ENCODE results near the gene LGALS7B.

GRCh38 chr19:38786572-38787265 lies 2.3 kb upstream of the LGALS7B start:
- no peak for TF ChIP-seq EZH2 (IDR thresholded peaks at IDR 0.05; ENCODE audit: low read depth, unreplicated experiment)
- no peak for TF ChIP-seq CTCF (conservative IDR thresholded peaks at IDR 0.05; ENCODE audit: low read depth in 2 of 2)
- TF ChIP-seq, protein P1, sequence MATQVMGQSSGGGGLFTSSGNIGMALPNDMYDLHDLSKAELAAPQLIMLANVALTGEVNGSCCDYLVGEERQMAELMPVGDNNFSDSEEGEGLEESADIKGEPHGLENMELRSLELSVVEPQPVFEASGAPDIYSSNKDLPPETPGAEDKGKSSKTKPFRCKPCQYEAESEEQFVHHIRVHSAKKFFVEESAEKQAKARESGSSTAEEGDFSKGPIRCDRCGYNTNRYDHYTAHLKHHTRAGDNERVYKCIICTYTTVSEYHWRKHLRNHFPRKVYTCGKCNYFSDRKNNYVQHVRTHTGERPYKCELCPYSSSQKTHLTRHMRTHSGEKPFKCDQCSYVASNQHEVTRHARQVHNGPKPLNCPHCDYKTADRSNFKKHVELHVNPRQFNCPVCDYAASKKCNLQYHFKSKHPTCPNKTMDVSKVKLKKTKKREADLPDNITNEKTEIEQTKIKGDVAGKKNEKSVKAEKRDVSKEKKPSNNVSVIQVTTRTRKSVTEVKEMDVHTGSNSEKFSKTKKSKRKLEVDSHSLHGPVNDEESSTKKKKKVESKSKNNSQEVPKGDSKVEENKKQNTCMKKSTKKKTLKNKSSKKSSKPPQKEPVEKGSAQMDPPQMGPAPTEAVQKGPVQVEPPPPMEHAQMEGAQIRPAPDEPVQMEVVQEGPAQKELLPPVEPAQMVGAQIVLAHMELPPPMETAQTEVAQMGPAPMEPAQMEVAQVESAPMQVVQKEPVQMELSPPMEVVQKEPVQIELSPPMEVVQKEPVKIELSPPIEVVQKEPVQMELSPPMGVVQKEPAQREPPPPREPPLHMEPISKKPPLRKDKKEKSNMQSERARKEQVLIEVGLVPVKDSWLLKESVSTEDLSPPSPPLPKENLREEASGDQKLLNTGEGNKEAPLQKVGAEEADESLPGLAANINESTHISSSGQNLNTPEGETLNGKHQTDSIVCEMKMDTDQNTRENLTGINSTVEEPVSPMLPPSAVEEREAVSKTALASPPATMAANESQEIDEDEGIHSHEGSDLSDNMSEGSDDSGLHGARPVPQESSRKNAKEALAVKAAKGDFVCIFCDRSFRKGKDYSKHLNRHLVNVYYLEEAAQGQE (IDR thresholded peaks at IDR 0.05; ENCODE audit: unreplicated experiment) = no peak
- TF ChIP-seq POLR2AphosphoS5 (IDR thresholded peaks at IDR 0.05; ENCODE audit: low read depth) = no peak
- TF ChIP-seq ZNF114 (CRISPR knock-in tag; IDR thresholded peaks at IDR 0.05) = no peak
- TF ChIP-seq STAT1 (IDR thresholded peaks at IDR 0.05; ENCODE audit: unreplicated experiment) = no peak
- no peak for TF ChIP-seq JUNB (IDR thresholded peaks at IDR 0.05; ENCODE audit: unreplicated experiment)
- TF ChIP-seq, protein P2, sequence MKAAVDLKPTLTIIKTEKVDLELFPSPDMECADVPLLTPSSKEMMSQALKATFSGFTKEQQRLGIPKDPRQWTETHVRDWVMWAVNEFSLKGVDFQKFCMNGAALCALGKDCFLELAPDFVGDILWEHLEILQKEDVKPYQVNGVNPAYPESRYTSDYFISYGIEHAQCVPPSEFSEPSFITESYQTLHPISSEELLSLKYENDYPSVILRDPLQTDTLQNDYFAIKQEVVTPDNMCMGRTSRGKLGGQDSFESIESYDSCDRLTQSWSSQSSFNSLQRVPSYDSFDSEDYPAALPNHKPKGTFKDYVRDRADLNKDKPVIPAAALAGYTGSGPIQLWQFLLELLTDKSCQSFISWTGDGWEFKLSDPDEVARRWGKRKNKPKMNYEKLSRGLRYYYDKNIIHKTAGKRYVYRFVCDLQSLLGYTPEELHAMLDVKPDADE (IDR thresholded peaks at IDR 0.05) = no peak
- no peak for TF ChIP-seq EZH2phosphoT487 (IDR thresholded peaks at IDR 0.05; ENCODE audit: unreplicated experiment)
- no peak for TF ChIP-seq CREB1 (CRISPR knock-in tag; IDR thresholded peaks at IDR 0.05; ENCODE audit: low read depth)
